Suprapubic skin (tissue), 3 donors: ENCODE measurements around the gene FMO3.

ENCODE experiments used
- CTCF ChIP-seq, 2 donors: fragments of 200-600 bp in 1 of 2; fragments of 450-650 bp in 1 of 2; sonication (generic) in 1 of 2; IDR thresholded peaks; one replicate each; pipeline ENCODE4 v1.5.1; 2016 to 2019; ENCODE audit warnings: antibody characterized with exemption in 2 of 2, mild to moderate bottlenecking in 1 of 2, moderate library complexity in 1 of 2
- POLR2A ChIP-seq, 2 donors: fragments of 450-650 bp; IDR thresholded peaks; one replicate each; pipeline ENCODE4 v1.6.1; 2017; ENCODE audit warnings: antibody characterized with exemption in 2 of 2, mild to moderate bottlenecking in 2 of 2, moderate library complexity in 2 of 2

GRCh38 chr1:171128463-171128862, 37.8 kb downstream of the FMO3 start:
- TF ChIP-seq POLR2A (IDR thresholded peaks at IDR 0.05) (no peak), CTCF (IDR thresholded peaks at IDR 0.05) (no peak)
